GM18858 (cell line): Measurements from ENCODE around the gene ARHGAP9.
"Not testable (repeated sequence)": the region's sequence is repeated elsewhere in the genome, so short reads cannot be mapped to it uniquely, and the experiment has no call there.

ENCODE experiments used
- ATAC-seq: cut with Tn5 transposase; IDR thresholded peaks from one replicate; pipeline ENCODE4 v1.9.1; 2021; ENCODE audit not compliant: unreplicated experiment

ARHGAP9 gene

DNA sequence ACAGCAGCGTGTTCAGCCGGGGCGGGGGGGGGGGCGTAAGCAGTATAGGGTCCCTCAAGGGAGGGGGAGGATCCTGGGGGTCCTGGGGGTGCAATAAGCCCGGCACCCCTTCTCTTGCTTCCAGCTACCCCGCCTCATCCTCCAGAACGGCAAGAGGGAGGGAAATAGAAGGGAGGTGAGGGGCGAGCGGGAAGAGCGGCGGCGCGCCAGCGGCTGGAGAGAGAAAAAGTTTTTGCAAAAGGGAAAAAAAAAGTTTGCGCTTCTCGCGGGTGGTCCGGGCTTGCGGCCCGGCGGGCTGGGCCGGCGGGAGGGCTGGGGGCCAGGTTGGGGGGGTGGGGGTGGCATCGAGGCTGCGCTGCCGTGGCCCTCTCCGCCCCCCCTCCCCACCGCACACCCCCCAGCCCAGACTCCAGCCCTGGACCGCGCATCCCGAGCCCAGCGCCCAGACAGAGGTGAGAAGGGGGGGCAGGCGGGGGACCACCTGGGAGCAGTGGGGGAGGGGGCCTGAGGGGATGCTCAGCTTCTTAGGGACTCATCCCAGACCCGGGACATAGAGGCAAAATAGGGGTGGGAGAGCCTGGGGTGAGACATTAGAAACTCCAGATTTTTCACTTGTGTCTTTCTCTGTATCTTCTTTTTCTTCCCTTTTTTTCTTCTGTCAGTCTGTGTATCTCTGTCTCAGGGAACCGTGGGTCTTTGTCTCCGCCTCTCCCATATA is 19.8 kb downstream of the ARHGAP9 start, which contains the start of gene GLI1:
Gene GLI1, plus strand, starts transcription at position 36 of the 718 bp plus-strand sequence. CDS start 3,907 bp downstream, outside the sequence.
- ATAC-seq, result no peak

DNA sequence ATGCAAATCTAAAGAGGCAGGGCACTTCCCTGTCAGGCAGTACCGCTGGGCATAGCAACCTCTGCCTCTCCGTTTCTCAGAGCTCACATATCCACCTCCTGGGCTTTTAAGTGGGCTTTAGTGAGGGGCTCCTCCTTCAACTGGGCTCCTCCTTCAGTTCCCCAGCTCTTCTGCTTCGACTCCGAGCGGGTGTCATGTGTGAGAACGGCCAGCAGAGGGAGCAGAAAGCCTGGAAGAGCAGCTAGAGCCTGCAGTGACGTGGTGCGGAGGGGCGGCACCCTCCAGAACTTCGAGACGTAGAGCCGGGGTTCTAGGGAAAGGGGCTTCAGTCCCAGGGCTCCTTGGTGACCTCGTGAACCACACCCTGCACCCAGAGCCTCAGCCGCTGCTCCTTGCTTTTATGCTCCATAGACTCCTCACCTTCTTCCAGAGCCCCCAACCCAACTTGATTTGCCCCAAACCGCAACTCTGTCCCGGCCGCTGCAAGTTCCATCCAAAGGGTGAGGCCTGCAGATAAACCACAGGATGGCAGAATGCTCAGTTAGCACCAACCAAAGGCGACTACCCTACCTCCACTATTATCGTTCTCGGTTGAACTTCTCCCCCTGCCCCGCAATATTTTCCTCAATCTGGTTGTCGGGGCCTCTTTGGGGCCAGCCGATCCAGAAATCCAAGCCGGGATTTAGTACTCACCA is 20.5 kb downstream of the ARHGAP9 start:
- peak; percentile 50 for ATAC-seq

DNA sequence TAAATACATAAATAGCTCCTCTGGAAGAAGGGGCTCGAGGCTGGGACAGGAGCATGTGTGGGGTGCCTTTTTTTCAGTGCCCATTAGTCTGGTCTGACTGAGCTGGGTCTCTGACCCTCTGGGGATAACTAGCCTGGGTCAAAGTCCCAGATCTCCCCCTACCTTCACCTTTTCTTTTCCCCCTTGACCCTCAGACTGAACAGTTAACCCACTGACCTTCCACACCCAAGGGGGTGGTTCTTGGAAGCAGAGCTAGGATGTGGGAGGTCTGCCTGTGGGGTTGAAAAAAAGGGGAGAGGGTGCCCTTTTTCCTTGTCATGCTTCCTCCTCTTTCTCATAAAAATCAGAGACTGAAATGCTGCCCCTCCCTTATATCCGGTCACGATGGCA is 21.0 kb downstream of the ARHGAP9 start:
- ATAC-seq, result no peak

DNA sequence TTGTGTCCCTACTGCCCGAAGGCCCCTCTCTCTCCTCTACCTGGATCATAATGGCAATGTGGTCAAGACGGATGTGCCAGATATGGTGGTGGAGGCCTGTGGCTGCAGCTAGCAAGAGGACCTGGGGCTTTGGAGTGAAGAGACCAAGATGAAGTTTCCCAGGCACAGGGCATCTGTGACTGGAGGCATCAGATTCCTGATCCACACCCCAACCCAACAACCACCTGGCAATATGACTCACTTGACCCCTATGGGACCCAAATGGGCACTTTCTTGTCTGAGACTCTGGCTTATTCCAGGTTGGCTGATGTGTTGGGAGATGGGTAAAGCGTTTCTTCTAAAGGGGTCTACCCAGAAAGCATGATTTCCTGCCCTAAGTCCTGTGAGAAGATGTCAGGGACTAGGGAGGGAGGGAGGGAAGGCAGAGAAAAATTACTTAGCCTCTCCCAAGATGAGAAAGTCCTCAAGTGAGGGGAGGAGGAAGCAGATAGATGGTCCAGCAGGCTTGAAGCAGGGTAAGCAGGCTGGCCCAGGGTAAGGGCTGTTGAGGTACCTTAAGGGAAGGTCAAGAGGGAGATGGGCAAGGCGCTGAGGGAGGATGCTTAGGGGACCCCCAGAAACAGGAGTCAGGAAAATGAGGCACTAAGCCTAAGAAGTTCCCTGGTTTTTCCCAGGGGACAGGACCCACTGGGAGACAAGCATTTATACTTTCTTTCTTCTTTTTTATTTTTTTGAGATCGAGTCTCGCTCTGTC is 22.8 kb downstream of the ARHGAP9 start:
- ATAC-seq, result no peak

DNA sequence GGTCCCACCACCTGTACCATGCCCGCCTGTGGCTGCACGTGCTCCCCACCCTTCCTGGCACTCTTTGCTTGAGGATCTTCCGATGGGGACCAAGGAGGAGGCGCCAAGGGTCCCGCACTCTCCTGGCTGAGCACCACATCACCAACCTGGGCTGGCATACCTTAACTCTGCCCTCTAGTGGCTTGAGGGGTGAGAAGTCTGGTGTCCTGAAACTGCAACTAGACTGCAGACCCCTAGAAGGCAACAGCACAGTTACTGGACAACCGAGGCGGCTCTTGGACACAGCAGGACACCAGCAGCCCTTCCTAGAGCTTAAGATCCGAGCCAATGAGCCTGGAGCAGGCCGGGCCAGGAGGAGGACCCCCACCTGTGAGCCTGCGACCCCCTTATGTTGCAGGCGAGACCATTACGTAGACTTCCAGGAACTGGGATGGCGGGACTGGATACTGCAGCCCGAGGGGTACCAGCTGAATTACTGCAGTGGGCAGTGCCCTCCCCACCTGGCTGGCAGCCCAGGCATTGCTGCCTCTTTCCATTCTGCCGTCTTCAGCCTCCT is 23.4 kb downstream of the ARHGAP9 start:
- no peak for ATAC-seq

DNA sequence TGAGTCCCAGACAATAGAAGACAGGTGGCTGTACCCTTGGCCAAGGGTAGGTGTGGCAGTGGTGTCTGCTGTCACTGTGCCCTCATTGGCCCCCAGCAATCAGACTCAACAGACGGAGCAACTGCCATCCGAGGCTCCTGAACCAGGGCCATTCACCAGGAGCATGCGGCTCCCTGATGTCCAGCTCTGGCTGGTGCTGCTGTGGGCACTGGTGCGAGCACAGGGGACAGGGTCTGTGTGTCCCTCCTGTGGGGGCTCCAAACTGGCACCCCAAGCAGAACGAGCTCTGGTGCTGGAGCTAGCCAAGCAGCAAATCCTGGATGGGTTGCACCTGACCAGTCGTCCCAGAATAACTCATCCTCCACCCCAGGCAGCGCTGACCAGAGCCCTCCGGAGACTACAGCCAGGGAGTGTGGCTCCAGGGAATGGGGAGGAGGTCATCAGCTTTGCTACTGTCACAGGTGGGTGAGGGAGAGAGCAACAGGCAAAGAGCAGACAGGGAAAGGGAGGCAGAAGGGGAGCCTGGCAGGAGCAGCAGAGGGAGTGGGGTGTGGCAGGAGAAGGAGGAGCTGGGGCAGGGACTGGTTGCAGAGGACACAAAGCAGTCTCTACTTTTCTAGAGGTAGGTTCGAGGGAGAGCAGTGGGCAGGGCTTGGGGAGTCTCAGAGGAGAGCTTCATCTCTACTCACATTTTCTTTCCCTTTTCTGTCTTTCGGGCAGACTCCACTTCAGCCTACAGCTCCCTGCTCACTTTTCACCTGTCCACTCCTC is 24.1 kb downstream of the ARHGAP9 start:
- ATAC-seq, result no peak

DNA sequence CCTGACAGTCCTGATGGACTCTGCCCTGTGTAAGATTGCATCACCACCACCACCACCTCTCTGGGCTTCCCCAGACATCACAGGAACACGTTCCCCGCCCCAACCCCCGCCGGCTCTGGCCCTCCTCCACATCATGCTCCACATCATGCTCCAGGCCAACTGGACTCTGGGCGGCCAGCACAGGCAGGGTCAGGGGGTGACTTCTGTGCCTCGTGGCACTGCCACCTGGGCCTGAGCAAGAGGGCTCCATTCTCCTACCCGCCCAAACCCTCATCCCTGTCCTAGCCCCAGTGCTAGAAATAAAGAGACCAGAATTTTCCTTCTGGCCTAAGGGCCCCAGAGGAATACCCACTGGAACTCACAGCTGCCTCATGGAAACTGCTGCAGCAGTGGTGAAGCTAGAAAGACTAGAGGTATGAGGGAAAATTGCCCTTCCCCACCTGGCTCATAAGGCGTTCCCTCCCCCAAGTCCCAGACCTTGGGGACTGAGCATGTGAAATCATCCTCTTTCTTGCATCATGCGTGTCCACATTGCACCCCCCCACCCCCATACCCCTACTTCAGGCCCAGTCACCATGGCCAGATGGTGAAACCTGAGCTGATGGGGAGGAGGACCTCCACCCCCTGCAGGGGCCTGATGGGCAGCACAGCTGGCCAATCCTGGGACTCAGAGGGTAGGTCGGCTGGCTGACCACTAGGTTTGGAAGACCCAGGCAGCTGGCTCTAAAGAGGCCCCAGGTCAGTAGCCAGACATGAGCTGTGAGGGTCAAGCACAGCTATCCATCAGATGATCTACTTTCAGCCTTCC is 24.9 kb downstream of the ARHGAP9 start, which contains the start of gene INHBE:
Gene INHBE, plus strand, starts transcription at position 742 of the 808 bp plus-strand sequence. CDS start 230 bp downstream, outside the sequence.
- ATAC-seq, result no peak

DNA sequence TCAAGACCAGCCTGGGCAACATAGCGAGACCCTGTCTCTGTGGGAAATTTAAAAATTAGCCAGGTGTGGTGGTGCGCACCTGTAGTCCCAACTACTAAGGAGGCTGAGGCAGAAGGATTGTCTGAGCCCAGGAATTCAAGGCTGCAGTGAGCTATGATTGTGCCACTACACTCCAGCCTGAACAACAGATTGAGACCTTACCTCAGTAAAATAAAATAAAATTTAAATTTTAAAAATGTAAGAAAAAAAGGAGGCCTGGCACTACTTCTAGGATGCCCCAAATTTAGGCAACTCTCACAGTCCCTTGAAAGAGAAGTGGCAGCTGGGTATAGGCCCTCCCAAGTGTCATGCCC is 25.5 kb downstream of the ARHGAP9 start:
- no peak for ATAC-seq

DNA sequence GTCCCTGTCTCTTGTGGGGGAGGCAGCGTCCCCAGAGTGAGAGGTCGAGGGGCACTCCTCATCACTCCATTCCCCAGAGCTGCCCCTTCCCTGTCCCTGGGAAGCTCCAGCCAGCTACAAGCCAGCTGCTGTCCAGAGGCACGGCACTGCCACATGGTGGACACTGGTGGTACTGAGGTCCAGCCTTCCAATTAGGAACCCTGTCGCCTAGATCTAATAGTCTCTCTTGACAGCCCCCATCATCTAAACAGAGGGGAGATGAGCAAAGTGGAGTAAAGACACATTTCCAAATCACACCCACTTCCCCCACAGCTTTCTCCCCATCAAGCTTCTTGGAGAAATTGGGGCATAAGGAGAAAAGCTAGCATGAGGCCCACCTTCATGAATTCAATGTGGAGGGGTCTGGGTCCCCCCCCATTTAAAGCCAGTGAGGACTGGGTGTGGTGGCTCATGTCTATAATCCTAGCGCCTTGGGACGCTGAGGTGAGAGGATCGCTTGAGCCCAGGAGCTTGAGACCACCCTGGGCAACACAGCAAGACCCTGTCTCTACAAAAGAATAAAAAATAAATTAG is 26.6 kb downstream of the ARHGAP9 start:
- peak; percentile 42 for ATAC-seq

DNA sequence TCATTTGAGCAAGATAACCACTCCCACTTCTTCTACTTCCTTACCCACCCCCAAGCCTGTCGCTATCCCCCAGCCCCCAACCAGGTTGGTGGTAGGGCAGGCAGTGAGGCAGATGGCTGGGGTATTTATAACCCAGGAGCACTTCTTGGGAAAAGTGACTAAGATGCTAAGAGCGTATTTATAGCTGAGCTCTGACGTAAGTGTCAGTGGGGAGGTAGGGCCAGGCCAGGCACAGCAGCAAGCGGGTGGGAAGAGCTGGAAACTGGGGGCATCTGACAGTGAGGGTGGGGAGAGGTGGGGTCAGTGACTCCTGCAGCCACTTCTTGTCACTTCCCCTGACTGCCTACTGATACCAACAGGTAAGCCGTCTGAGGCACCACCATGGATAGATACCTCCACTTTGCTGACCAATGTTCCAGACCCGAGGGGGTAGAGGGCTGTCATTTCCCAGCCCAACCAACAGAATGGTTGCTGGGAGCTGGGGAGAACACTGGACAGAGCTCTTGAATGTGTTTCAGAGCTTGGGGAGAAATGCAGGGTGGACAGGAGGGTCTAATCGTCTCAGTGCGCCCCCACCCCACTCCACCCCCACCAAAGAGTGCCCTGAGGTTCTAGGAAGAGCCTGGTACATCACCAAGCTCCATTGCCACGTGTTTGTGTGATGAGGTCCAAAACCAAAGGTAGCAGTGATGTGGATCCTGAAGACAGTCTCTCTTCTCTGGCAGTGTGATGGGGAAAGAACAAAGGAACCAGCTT is 27.3 kb downstream of the ARHGAP9 start:
- ATAC-seq, result no peak

DNA sequence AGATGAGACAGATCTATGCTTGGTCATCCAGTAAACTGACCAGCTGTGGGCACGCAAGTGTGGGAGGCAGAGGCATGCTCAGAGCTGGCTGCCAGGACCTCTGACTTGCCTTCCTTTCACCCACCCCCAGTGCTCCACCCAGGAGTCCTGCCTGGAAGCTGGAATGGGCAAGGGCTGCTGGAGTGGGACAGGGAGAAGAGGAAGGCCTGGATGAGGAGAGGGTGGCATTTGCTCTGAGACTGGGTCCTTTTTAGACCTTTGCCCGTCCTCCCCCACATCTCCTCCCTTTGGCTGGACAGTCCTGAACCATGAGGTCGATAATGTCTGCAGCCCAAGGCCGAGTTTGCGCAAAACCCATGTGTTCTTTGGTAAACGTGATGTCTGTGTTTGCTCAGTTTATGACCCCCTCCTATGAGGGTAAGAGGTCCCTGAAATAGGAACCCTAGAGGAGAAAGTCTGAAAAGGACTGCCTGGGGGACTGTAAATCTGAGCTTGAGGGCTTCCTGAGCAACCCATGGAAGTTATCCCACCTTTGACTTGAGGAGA is 28.4 kb downstream of the ARHGAP9 start:
- ATAC-seq, result no peak

DNA sequence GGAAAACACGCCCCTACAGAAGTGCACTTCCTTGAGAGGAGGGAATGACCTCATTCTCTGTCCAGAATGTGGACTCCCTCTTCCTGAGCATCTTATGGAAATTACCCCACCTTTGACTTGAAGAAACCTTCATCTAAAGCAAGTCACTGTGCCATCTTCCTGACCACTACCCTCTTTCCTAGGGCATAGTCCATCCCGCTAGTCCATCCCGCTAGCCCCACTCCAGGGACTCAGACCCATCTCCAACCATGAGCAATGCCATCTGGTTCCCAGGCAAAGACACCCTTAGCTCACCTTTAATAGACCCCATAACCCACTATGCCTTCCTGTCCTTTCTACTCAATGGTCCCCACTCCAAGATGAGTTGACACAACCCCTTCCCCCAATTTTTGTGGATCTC is 29.6 kb downstream of the ARHGAP9 start:
- no peak for ATAC-seq

DNA sequence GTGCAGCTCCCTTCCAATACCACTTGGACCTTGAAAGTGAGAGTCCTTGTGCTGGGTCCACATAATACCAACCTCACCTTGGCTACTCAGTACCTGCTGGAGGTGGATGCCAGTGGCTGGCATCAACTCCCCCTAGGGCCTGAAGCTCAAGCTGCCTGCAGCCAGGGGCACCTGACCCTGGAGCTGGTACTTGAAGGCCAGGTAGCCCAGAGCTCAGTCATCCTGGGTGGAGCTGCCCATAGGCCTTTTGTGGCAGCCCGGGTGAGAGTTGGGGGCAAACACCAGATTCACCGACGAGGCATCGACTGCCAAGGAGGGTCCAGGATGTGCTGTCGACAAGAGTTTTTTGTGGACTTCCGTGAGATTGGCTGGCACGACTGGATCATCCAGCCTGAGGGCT is 30.3 kb downstream of the ARHGAP9 start:
- ATAC-seq, result no peak

DNA sequence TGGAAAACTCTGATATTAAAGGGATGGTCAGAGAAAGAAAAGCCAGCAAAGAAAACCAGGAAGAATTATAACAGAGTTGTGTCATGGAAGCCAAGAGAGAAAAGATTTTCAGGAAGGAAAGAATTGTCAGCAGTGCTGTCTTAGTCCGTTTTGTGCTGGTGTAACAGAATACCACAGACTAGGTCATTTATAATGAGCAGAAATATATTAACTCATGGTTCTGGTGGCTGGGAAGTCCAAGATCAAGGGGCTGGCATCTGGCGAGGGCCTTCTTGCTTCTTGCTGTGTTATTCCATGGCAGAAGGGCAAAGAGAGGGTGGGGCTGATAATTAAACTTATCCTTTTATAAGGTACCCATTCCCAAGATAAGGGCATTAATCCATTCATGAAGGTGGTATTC is 31.0 kb downstream of the ARHGAP9 start:
- no peak for ATAC-seq

DNA sequence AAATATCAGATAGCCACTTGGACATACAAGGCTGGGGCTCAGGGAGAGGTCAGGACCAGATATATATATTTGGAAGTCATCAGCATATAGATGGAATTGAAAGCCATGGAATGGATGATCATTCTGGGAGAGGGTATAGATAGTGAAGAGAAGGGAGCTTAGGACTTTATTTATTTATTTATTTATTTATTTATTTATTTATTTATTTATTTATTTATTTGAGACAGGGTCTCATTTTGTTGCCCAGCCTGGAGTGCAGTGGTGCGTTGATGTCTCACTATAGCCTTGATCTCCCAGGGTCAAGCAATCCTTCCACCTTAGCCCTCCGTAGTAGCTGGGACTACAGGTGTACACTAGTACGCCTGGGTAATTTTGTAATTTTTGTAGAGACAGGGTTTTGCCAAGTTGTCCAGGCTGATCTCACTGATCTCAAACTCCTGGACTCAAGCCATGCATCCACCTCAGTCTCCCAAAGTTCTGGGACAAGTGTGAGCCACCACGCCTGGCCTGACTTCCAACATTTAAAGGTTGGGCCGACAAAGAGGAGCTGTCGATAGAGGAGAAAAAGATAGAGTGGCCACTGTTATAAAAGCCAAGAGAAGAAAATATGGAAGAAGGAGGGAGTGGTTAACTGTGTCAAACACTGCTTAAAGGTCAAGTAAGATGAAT is 33.2 kb downstream of the ARHGAP9 start:
- ATAC-seq, result no peak

DNA sequence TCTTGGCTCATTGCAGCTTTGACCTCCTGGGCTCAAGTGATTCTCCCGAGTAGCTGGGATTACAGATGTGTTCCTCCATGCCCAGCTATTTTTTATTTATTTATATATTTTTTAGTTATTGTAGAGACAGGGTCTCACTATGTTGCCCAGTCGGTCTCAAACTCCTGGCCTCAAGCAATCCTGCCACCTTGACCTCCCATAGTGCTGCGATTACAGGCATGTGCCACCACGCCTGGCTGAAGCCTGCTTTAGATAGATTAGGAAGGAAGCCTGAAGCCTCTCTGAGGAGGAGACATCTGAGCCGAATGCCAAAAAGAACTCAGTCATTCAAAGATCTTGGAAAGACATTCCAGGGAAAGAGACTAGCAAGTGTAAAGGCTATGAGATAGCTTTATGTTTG is 34.9 kb downstream of the ARHGAP9 start:
- ATAC-seq, result no peak

DNA sequence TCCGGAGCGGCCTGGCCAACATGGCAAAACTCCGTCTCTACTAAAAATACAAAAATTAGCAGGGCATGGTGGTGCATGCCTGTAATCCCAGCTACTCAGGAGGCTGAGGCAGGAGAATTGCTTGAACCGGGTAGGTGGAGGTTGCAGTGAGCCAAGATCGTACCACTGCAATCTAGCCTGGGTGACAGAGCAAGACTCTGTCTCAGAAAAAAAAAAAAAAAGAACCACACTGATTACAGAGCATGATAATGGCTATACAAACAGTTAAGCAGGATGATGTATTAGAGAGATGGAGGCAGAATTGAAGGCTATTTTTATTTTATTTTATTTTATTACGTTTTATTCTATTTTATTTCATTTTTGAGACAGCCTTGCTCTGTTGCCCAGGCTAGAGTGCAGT is 35.3 kb downstream of the ARHGAP9 start:
- not testable (repeated sequence) for ATAC-seq

DNA sequence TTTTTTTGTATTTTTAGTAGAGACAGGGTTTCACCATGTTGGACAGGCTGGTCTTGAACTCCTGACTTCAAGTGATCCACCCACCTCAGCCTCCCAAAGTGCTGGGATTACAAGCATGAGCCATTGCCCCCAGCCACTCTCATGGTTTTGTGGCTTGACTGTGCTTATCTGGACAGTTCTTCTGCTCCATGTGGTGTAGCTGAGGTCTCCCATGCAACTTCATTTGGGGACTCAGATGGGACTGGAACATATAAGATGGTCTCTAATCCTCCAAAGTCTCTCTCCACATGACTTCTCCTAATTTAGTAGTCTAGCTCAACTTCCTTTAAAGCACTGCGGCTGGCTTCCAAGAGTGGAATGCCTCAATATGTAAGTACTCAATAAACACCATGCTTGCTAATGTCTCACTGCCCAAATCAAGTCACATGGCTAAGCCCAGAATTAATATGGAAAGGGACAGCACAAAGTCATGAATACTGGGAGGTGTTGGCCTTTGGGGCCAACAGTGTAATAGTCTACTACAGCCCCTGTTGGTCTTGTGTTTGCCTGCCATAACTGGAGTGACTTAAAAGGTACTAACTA is 37.7 kb downstream of the ARHGAP9 start:
- no peak for ATAC-seq
